ENCODE measurements around the gene LRBA.

- TF ChIP-seq CTCF (IDR thresholded peaks at IDR 0.05 in 4 of 5, conservative IDR thresholded peaks at IDR 0.05 in 1 of 5) (no peak), POLR2A (IDR thresholded peaks at IDR 0.05) (no peak)
Observed at GRCh38 chr4:150379454-150379853, 635.6 kb downstream of the LRBA start.

All from gastrocnemius medialis (tissue), 4 donors.